Activated CD8-positive, alpha-beta T cell treated with anti-CD3 and anti-CD28 coated beads, Interleukin-2, amount 10 ng/mL, durations not matched to agents 7 days and 5 days (primary cell): ENCODE results near the gene TSC22D2. TPM values are rescaled to one million over a fixed set of nuclear protein-coding genes. Genes with fewer than 3 reads are reported as not detected.

ENCODE experiments used
- ATAC-seq: fragments of 150-1000 bp; cut with Tn5 transposase; one replicate; pipeline ENCODE4 v1.10.0; 2021; ENCODE audit warnings: moderate library complexity
- CTCF ChIA-PET: fragments of 350-600 bp; sonication (Branson Sonifier 250); formaldehyde crosslinking; loops from one replicate; lab custom pipeline; 2021; ENCODE audit warnings: antibody characterized with exemption; lab: Charles Lee
- POLR2A ChIA-PET: fragments of 350-600 bp; sonication (Branson Sonifier 250); formaldehyde crosslinking; loops from one replicate; lab custom pipeline; 2021; ENCODE audit warnings: antibody characterized with exemption; lab: Charles Lee
- DNase-seq: peaks from one replicate; pipeline ENCODE4 v3.0.0-alpha.2; 2020
- H3K27ac Mint-ChIP-seq: one replicate; pipeline ENCODE4 v1.8.0; 2021; ENCODE audit warnings: mild to moderate bottlenecking, mixed read lengths
- H3K27me3 Mint-ChIP-seq: one replicate; pipeline ENCODE4 v1.8.0; 2021; ENCODE audit warnings: low read depth, mixed read lengths
- H3K36me3 Mint-ChIP-seq: one replicate; pipeline ENCODE4 v1.8.0; 2021; ENCODE audit warnings: low read depth, mixed read lengths
- H3K4me1 Mint-ChIP-seq: one replicate; pipeline ENCODE4 v1.8.0; 2021; ENCODE audit warnings: low read depth, mixed read lengths
- H3K4me3 Mint-ChIP-seq: one replicate; pipeline ENCODE4 v1.8.0; 2021; ENCODE audit warnings: mild to moderate bottlenecking, mixed read lengths
- H3K9me3 Mint-ChIP-seq: one replicate; pipeline ENCODE4 v1.8.0; 2022; ENCODE audit warnings: mixed read lengths; ENCODE audit not compliant: insufficient read depth
- total RNA-seq, 2 experiments: library from RNA; stranded (reverse); gene quantifications; one replicate each; pipeline ENCODE4 v1.2.3, GENCODE V29; 2021

Gene TSC22D2
- total RNA-seq, 2 experiments from 2014 or later = 8.6 to 8.9 TPM

DNA sequence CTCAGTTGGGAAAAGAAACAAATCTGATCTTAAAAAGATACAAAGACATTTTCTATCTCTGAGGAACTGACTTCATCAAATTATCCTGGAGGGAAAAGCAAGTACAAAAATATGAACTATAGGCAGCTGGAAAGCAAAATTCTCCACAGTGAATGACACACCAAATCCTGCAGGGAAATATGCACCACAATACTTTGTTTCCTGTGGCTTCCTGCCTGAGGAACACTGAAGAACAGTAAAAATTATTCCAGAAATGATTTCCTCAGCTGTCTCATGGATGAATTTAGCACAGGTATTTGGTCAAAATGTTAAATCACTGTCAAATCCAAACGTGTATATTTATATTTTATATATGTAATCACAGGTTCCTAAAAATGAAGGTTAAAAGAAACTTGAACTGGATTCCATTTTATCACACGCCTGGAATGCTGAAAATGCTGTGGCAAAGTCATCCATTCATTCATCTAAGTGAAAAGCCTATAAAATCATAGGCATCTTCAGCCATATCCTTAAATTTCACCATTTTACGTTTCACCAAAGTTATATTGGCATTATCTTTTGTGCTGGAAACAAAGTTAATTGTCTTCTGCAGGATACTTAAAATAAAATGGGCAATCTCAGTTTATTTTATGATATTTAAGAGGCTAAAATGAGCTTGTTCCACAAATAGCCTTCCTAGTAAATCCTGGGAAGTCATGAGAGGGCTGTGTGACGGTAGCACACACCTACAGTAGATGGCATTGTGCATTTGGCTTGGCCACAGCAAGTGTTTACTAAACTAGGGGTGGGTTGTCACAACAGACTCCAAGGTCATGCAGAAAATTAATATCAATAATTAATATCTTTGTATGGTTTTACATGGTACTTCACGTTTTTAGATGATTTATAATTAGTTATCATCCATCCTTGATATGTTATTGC is 19.3 kb upstream of the TSC22D2 start:
- no peak for DNase-seq
- CTCF ChIA-PET = no interaction called here
- H3K27ac Mint-ChIP-seq = no peak overlapping the region
- no peak overlapping the region for H3K4me3 Mint-ChIP-seq
- ATAC-seq = no peak
- POLR2A ChIA-PET = interaction anchor here (1.6 kb wide), 1 partner anchor 20 kb away, joined by 5 read pairs; no protein-coding TSS in a partner anchor
- H3K4me1 Mint-ChIP-seq = peaks cover 18% of the 10 kb centered on the region
- H3K27me3 Mint-ChIP-seq = peaks cover 10% of the 10 kb centered on the region
- H3K9me3 Mint-ChIP-seq = no peaks in the 10 kb centered on the region
- no peaks in the 10 kb centered on the region for H3K36me3 Mint-ChIP-seq

DNA sequence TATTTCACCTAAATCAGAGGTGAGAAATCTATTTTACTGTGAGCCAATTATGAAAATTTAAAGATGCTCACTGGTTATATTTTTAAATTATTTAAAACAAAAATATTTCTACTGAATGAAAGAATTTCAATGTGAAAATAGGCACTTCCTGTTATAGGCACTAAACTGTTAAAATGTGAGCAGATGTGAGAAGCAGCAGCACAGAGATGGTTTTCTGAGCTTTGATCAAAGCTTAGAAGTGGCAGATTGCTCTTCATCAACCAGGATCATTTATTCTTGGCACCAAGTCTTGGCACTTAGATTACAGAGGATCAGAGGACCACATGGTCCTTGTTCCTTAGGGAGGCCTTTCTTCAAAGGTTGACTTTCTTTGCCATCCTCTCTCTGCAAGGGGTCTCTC is 18.0 kb upstream of the TSC22D2 start:
- H3K36me3 Mint-ChIP-seq = no peaks in the 10 kb centered on the region
- DNase-seq (no peak), ATAC-seq (no peak)
- H3K4me1 Mint-ChIP-seq = peaks cover 12% of the 10 kb centered on the region
- H3K27ac Mint-ChIP-seq = no peak overlapping the region
- H3K4me3 Mint-ChIP-seq = no peak overlapping the region
- no peaks in the 10 kb centered on the region for H3K9me3 Mint-ChIP-seq
- CTCF ChIA-PET = interaction anchor here (0.6 kb wide), 1 partner anchor 31 kb away, joined by 3 read pairs; no protein-coding TSS in a partner anchor
- POLR2A ChIA-PET = interaction anchor here (1.6 kb wide), 1 partner anchor 19 kb away, joined by 5 read pairs; no protein-coding TSS in a partner anchor
- H3K27me3 Mint-ChIP-seq = peaks cover 10% of the 10 kb centered on the region

DNA sequence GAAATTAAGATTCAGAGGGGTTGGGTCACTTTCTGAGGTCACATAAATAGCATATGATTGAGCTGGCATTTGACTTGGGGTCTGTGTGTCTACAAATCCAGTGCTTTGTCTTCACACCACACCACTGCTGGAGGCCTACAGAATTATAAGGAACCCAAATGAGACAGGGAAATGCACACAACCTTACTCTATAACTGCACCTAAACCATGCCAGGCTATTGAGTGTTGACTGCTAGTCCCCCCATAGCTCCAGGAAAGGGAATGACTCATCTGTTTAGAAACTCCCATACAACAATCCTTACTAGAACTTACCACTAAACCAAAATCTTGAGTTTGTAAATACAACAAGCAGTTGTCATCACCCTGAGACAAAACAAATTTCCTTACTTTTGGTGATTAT is 16.9 kb upstream of the TSC22D2 start:
- no peaks in the 10 kb centered on the region for H3K36me3 Mint-ChIP-seq
- no peak overlapping the region for H3K27ac Mint-ChIP-seq
- CTCF ChIA-PET = no interaction called here

DNA sequence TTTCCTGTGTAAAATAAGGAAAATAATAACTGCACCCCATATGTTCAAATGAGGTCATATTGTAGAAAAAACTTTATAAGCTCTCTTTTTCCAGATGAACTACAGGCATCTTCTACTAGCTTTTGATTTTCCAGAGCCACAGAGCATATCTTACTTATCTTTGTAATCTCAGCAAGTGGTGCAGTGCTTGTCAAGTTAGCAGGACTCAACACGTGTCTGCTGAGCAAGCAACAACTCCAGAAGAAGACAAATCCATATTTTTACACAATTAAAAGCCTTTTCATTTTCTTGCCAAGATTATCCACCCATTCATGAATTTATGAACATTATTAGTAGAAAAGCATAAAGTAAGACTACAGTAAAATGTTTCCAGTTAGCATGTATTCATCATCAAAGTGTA is 14.4 kb upstream of the TSC22D2 start:
- Mint-ChIP-seq H3K4me1 (no peaks in the 10 kb centered on the region), H3K27me3 (peaks cover 16% of the 10 kb centered on the region), H3K27ac (no peak overlapping the region), H3K4me3 (no peak overlapping the region), H3K36me3 (no peaks in the 10 kb centered on the region), H3K9me3 (no peaks in the 10 kb centered on the region)
- ChIA-PET POLR2A (interaction anchor here (1.1 kb wide), 1 partner anchor 15 kb away, joined by 3 read pairs; no protein-coding TSS in a partner anchor), CTCF (interaction anchor here (1.0 to 1.5 kb wide), 3 partner anchors 9 to 18 kb away, joined by 4 to 5 read pairs (median 4); no protein-coding TSS in a partner anchor)
- DNase-seq (no peak), ATAC-seq (no peak)

More for the DNA sequence above, 16.9 kb upstream of the TSC22D2 start:
- Mint-ChIP-seq H3K27me3 (peaks cover 10% of the 10 kb centered on the region), H3K4me3 (no peak overlapping the region), H3K4me1 (peaks cover 4% of the 10 kb centered on the region), H3K9me3 (no peaks in the 10 kb centered on the region)
- POLR2A ChIA-PET = interaction anchor here (0.8 kb wide), 1 partner anchor 16 kb away, joined by 3 read pairs; no protein-coding TSS in a partner anchor
- DNase-seq (no peak), ATAC-seq (no peak)

DNA sequence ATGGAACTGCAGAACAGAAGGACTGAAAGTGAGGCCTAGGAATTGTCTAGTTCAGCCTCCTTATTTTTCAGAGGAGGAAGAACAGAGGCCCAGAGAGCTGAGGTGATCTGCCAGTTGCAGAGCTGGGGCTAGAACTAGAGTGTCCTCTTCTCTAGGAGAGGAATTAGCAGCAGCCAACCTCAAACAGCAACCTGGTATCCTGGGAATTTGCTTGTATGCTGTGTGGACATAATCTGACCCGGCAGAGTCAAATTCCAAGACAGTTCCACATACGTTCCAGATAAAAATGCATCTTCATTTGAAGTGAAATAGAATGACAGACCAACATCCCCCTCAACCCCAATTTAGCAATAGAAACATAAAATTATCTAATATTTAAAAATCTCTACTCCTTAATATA is 13.5 kb upstream of the TSC22D2 start:
- Mint-ChIP-seq H3K27ac (no peak overlapping the region), H3K36me3 (no peaks in the 10 kb centered on the region), H3K9me3 (no peaks in the 10 kb centered on the region), H3K4me1 (no peaks in the 10 kb centered on the region), H3K4me3 (no peak overlapping the region), H3K27me3 (peaks cover 18% of the 10 kb centered on the region)
- ChIA-PET CTCF (interaction anchor here (1.4 to 1.6 kb wide), 3 partner anchors 9 to 17 kb away, joined by 4 to 5 read pairs (median 4); no protein-coding TSS in a partner anchor), POLR2A (no interaction called here)
- no peak for ATAC-seq
- no peak for DNase-seq

DNA sequence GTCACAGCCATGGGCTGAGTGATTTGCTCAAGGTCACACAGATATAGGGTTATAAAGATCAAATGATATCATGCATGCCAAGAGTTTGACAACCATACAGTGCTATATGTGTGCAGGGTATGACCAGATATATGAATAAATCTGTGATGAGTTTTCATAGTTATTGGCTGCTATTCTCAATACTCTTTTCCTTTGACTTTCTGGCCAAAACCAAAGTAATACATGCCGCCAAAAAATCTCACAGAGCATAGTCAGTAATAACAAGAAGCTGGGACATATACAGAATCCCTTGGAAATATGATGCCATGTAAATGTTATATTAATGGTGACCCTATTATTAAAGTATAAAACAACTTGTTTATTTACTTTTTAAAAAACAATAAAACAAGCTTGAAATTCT is 11.6 kb upstream of the TSC22D2 start:
- no peak for ATAC-seq
- no peak for DNase-seq
- CTCF ChIA-PET = interaction anchor here (1.2 to 2.3 kb wide), 2 partner anchors 13 to 588 kb away, joined by 3 to 8 read pairs; no protein-coding TSS in a partner anchor
- Mint-ChIP-seq H3K27me3 (peaks cover 17% of the 10 kb centered on the region), H3K36me3 (no peaks in the 10 kb centered on the region), H3K4me3 (no peak overlapping the region), H3K4me1 (no peaks in the 10 kb centered on the region), H3K9me3 (no peaks in the 10 kb centered on the region), H3K27ac (no peak overlapping the region)
- POLR2A ChIA-PET = interaction anchor here (0.7 kb wide), 1 partner anchor 885 kb away, joined by 3 read pairs; no protein-coding TSS in a partner anchor

DNA sequence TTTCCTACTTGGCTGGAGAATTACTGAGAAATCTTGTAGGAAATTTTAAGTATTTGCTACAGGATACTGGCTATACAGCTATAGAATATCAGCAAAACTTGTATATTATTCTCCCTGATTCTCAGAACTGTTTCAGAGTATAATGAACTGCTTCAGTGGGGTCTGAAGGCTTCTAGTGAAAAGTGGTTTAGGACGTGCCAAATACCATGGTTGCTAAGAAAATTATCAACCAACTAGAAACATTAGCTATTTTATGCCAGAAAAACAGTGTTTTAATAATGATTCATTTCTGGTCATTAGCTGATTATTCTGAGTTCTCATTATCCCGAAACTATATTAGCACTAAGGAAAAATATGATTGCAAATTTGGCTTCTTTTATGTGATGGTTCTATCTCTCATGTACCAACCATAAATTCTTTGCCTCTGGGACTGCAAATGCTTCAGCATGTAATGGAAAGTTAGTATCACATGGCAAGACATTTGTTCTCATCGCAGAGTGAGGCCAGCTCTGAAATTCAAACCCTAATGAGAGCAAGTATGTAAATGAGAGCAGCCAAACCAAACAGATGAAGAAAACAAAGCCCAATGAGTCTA is 11.0 kb upstream of the TSC22D2 start:
- no peak overlapping the region for H3K4me3 Mint-ChIP-seq
- H3K4me1 Mint-ChIP-seq = no peaks in the 10 kb centered on the region
- POLR2A ChIA-PET = interaction anchor here (0.7 kb wide), 1 partner anchor 884 kb away, joined by 3 read pairs; no protein-coding TSS in a partner anchor
- CTCF ChIA-PET = interaction anchor here (0.6 to 2.3 kb wide), 3 partner anchors 13 to 588 kb away, joined by 3 to 8 read pairs (median 3); no protein-coding TSS in a partner anchor
- no peak overlapping the region for H3K27ac Mint-ChIP-seq
- ATAC-seq (no peak), DNase-seq (no peak)
- peaks cover 17% of the 10 kb centered on the region for H3K27me3 Mint-ChIP-seq
- H3K36me3 Mint-ChIP-seq = no peaks in the 10 kb centered on the region
- no peaks in the 10 kb centered on the region for H3K9me3 Mint-ChIP-seq

DNA sequence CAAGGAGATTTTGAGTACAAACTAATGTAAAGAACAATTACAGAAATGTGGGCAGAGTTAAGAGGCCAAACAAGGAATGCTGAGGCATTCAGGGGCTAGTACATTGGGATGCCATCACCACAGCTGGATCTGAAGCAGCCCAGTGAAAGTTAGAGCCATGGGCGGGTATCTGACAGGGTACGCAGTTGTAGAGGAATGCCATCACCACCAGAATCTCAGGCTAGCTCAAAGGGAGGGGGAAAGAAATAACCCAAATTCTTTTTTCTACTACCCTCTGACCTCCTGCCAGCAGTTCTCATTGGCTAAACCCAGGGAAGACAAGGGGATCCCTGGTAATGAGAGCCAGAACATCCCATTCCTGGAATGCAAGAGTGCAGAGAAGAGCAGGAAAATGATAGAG is 9.0 kb upstream of the TSC22D2 start:
- no peaks in the 10 kb centered on the region for H3K4me1 Mint-ChIP-seq
- ATAC-seq = no peak
- no peak for DNase-seq
- no peaks in the 10 kb centered on the region for H3K36me3 Mint-ChIP-seq
- peaks cover 13% of the 10 kb centered on the region for H3K27me3 Mint-ChIP-seq
- ChIA-PET POLR2A (interaction anchor here (0.6 kb wide), 2 partner anchors 14 to 26 kb away, joined by 3 to 4 read pairs; no protein-coding TSS in a partner anchor), CTCF (no interaction called here)
- H3K27ac Mint-ChIP-seq = no peak overlapping the region
- H3K9me3 Mint-ChIP-seq = no peaks in the 10 kb centered on the region
- H3K4me3 Mint-ChIP-seq = no peak overlapping the region

DNA sequence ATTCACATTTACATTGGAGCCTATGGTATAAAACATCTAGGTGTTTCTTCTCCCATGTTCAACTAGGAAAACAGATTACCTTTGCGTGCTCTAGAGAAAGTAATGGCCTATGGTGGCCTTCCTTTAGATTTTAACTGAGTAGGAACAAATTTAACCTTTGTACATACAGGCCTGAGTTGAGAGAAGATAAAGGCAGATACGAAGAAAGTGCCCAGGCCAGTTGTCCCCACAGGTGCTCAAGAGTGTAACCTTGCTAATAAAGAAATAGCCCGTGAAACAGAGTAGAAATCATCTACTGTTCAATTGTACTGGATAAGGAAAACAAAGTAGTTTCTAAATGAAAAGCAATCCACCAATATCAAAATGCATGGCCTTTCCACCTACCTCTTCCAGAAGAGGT is 6.8 kb upstream of the TSC22D2 start:
- no peak for DNase-seq
- ChIA-PET CTCF (no interaction called here), POLR2A (no interaction called here)
- no peak for ATAC-seq
- no peak overlapping the region for H3K27ac Mint-ChIP-seq
- H3K4me1 Mint-ChIP-seq = no peaks in the 10 kb centered on the region
- H3K27me3 Mint-ChIP-seq = peaks cover 15% of the 10 kb centered on the region
- no peak overlapping the region for H3K4me3 Mint-ChIP-seq
- H3K36me3 Mint-ChIP-seq = peaks cover 2% of the 10 kb centered on the region
- no peaks in the 10 kb centered on the region for H3K9me3 Mint-ChIP-seq

DNA sequence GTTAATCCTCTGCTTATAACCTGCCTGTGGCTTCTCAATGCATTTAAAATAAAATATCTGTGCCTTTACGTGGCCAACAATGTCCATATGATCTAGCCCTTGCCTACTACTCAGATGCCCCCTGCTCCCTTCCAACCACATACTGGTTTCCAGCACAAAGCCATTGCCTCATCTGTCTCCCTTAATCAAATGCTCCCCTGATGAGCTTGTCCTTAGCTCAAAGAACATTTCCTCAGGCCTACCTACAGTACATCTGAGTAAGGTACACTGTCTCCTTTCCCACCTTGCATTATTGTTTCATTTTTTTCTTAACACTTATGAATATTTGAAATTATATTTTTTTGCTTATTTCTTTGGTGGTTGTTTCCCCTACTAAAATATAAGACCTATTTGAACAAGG is 5.9 kb upstream of the TSC22D2 start:
- ChIA-PET POLR2A (no interaction called here), CTCF (interaction anchor here (0.8 kb wide), 1 partner anchor 15 kb away, joined by 4 read pairs; no protein-coding TSS in a partner anchor)
- Mint-ChIP-seq H3K4me3 (no peak overlapping the region), H3K4me1 (no peaks in the 10 kb centered on the region), H3K27me3 (peaks cover 14% of the 10 kb centered on the region), H3K36me3 (peaks cover 2% of the 10 kb centered on the region), H3K9me3 (no peaks in the 10 kb centered on the region), H3K27ac (no peak overlapping the region)
- ATAC-seq (no peak), DNase-seq (no peak)

DNA sequence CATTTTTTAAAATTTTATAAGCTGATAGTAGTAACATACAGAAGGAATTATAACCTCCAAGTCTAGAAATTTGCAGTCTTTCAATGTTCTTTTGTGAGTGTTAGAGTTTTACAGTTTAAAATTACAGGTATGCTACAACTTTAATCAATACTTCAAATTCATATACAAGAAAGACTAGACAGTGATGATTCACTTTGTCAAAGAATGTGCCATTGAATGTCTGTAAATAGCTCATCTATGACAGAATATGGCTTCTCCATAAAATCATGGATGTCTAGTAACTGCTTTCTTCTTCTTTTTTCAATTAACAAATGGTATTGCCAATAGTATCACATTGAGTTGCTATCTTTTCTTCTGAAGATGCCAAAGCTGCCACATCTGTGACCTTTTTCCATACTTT is 4.1 kb upstream of the TSC22D2 start:
- Mint-ChIP-seq H3K9me3 (no peaks in the 10 kb centered on the region), H3K4me3 (no peak overlapping the region), H3K4me1 (peaks cover 6% of the 10 kb centered on the region), H3K27ac (no peak overlapping the region), H3K36me3 (peaks cover 2% of the 10 kb centered on the region), H3K27me3 (peaks cover 8% of the 10 kb centered on the region)
- DNase-seq (no peak), ATAC-seq (no peak)
- CTCF ChIA-PET = interaction anchor here (1.2 to 1.3 kb wide), 3 partner anchors 9 to 91 kb away, joined by 4 to 8 read pairs (median 4); no protein-coding TSS in a partner anchor
- POLR2A ChIA-PET = no interaction called here
